CD4-positive, alpha-beta T cell (primary cell): ENCODE results near the gene ENOX1. TPM values are rescaled to one million over a fixed set of nuclear protein-coding genes. Genes with fewer than 3 reads are reported as not detected.

Source experiments
- ATAC-seq: fragments of 200-7000 bp; cut with Tn5 transposase; one replicate; pipeline ENCODE4 v1.10.0; 2022; ENCODE audit warnings: mild to moderate bottlenecking; ENCODE audit not compliant: poor library complexity
- CTCF ChIA-PET: fragments of 350-600 bp; sonication (Branson Sonifier 250); formaldehyde crosslinking; loops from one replicate; lab custom pipeline; 2021; ENCODE audit warnings: antibody characterized with exemption, inconsistent platforms; lab: Charles Lee
- POLR2A ChIA-PET: fragments of 350-600 bp; sonication (Branson Sonifier 250); formaldehyde crosslinking; loops from one replicate; lab custom pipeline; 2021; ENCODE audit warnings: antibody characterized with exemption, inconsistent platforms; lab: Charles Lee
- DNase-seq, 14 experiments: peaks; one replicate each; pipeline ENCODE4 v3.0.0-alpha.2; 2013 to 2020; ENCODE audit warnings: mixed read lengths in 2 of 14
- H3K27ac ChIP-seq, 2 donors: one replicate each; pipeline versions ENCODE4 v1.5.1 to v1.7.0; 2013; ENCODE audit warnings: low read length in 2 of 2, low read depth in 1 of 2, mild to moderate bottlenecking in 1 of 2
- H3K27me3 ChIP-seq, 2 experiments: 1 replicate in 1 of 2; 2 replicates in 1 of 2; pipeline versions ENCODE4 v1.6.1 to v1.7.0; 2013; ENCODE audit warnings: low read length in 2 of 2, control low read depth in 1 of 2, mild to moderate bottlenecking in 1 of 2, moderate library complexity in 1 of 2; ENCODE audit not compliant: insufficient read depth in 2 of 2, control insufficient read depth in 1 of 2
- H3K36me3 ChIP-seq: one replicate; pipeline ENCODE4 v1.6.1; 2013; ENCODE audit warnings: low read length, control low read depth; ENCODE audit not compliant: insufficient read depth
- H3K4me1 ChIP-seq: one replicate; pipeline ENCODE4 v1.6.1; 2013; ENCODE audit warnings: low read length, control low read depth; ENCODE audit not compliant: insufficient read depth
- H3K4me3 ChIP-seq: one replicate; pipeline ENCODE4 v1.5.1; 2013; ENCODE audit warnings: mild to moderate bottlenecking, low read length, moderate library complexity
- H3K9me3 ChIP-seq, 2 experiments: 1 replicate in 1 of 2; 2 replicates in 1 of 2; pipeline versions ENCODE4 v1.6.1 to v1.7.0; 2013; ENCODE audit warnings: low read length in 2 of 2, mild to moderate bottlenecking in 2 of 2, control low read depth in 1 of 2, moderate library complexity in 1 of 2; ENCODE audit not compliant: control insufficient read depth in 1 of 2, insufficient read depth in 1 of 2
- H3K27ac Mint-ChIP-seq: one replicate; pipeline ENCODE4 v1.8.0; 2020; ENCODE audit warnings: mixed read lengths
- H3K27me3 Mint-ChIP-seq: one replicate; pipeline ENCODE4 v1.8.0; 2021; ENCODE audit warnings: mixed read lengths
- H3K36me3 Mint-ChIP-seq: one replicate; pipeline ENCODE4 v1.8.0; 2021; ENCODE audit warnings: low read depth, mixed read lengths
- H3K4me1 Mint-ChIP-seq: one replicate; pipeline ENCODE4 v1.8.0; 2021; ENCODE audit warnings: low read depth, mixed read lengths
- H3K4me3 Mint-ChIP-seq: one replicate; pipeline ENCODE4 v1.8.0; 2020; ENCODE audit warnings: mild to moderate bottlenecking, mixed read lengths
- H3K9me3 Mint-ChIP-seq: one replicate; pipeline ENCODE4 v1.8.0; 2020; ENCODE audit warnings: mixed read lengths
- CTCF ChIP-seq: fragments of 200-600 bp; IDR thresholded peaks from one replicate; pipeline ENCODE4 v1.8.0; 2022; ENCODE audit warnings: antibody characterized with exemption, mild to moderate bottlenecking
- intact Hi-C, 2 experiments: fragments of 100-400 bp; cut with DNase I in 1 of 2; cut with micrococcal nuclease in 1 of 2; formaldehyde crosslinking; loops; one replicate each; pipeline versions ENCODE4 v1.15.1 to v1.9.0; 2023 to 2025; cut with DNase I, micrococcal nuclease
- total RNA-seq, 174 experiments: library from RNA in 2 of 174; stranded (reverse) in 2 of 174; gene quantifications; one replicate each; pipeline ENCODE4 v1.2.3 and lab custom pipeline; 2021 to 2026

The ENOX1 gene
- total RNA-seq, 2 experiments from 2014 or later, result not detected

GRCh38 chr13:43389573-43389972 lies 397.2 kb downstream of the ENOX1 start:
- no peaks in the 10 kb centered on the region for H3K4me1 Mint-ChIP-seq

GRCh38 chr13:43388282-43389034 lies 398.3 kb downstream of the ENOX1 start:
- intact Hi-C loops, result no loop called here
- POLR2A ChIA-PET, result interaction anchor here (0.5 kb wide), 1 partner anchor 106 kb away, joined by 3 read pairs; no protein-coding TSS in a partner anchor

More at GRCh38 chr13:43389573-43389972, 397.2 kb downstream of the ENOX1 start:
- Histone ChIP-seq H3K36me3 (no peaks in the 10 kb centered on the region), H3K27ac (no peak overlapping the region), H3K27me3 (no peaks in the 10 kb centered on the region), H3K4me3 (no peak overlapping the region), H3K4me1 (no peaks in the 10 kb centered on the region), H3K9me3 (no peaks in the 10 kb centered on the region)
- no peaks in the 10 kb centered on the region for H3K36me3 Mint-ChIP-seq
- ChIA-PET POLR2A (no interaction called here), CTCF (interaction anchor here (1.5 kb wide), 1 partner anchor 10 kb away, joined by 3 read pairs; no protein-coding TSS in a partner anchor)
- H3K27ac Mint-ChIP-seq, result no peak overlapping the region
- ATAC-seq (no peak), DNase-seq (no peak)
- H3K4me3 Mint-ChIP-seq, result no peak overlapping the region
- intact Hi-C loops, result no loop called here
- no peaks in the 10 kb centered on the region for H3K9me3 Mint-ChIP-seq
- no peaks in the 10 kb centered on the region for H3K27me3 Mint-ChIP-seq
- no peak for TF ChIP-seq CTCF

DNA sequence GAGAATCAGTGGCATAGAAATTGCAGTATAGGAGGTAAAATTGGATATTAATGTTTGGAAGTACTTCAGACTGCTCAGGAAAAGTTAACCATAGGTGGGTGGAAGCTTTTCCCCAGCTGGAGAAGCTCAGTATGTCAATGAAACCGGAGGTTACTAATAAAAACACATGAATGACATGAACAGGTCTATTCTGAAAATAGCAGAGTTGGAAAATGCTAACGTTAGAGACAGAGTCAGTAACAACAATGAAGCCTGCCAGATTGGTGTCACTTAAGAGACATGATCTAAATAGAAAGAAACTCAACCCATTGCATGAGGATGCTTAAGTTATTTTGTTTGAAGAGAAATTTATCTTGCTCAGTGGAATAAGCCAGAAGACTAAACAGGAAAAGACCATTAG lies 398.9 kb downstream of the ENOX1 start:
- no peaks in the 10 kb centered on the region for H3K9me3 ChIP-seq
- ATAC-seq (no peak), DNase-seq (no peak)
- Mint-ChIP-seq H3K27ac (no peak overlapping the region), H3K27me3 (peaks cover 6% of the 10 kb centered on the region), H3K4me3 (no peak overlapping the region), H3K9me3 (no peaks in the 10 kb centered on the region), H3K36me3 (no peaks in the 10 kb centered on the region), H3K4me1 (no peaks in the 10 kb centered on the region)
- no peaks in the 10 kb centered on the region for H3K36me3 ChIP-seq
- ChIA-PET POLR2A (no interaction called here), CTCF (no interaction called here)
- no peak for TF ChIP-seq CTCF
- intact Hi-C loops, result no loop called here
- no peaks in the 10 kb centered on the region for H3K4me1 ChIP-seq
- no peak overlapping the region for H3K27ac ChIP-seq
- H3K27me3 ChIP-seq, result no peaks in the 10 kb centered on the region
- no peak overlapping the region for H3K4me3 ChIP-seq

More at GRCh38 chr13:43388282-43389034, 398.3 kb downstream of the ENOX1 start:
- ATAC-seq (no peak), DNase-seq (no peak)
- Histone ChIP-seq H3K27me3 (no peaks in the 10 kb centered on the region), H3K9me3 (no peaks in the 10 kb centered on the region), H3K27ac (no peak overlapping the region), H3K4me1 (no peaks in the 10 kb centered on the region), H3K36me3 (no peaks in the 10 kb centered on the region), H3K4me3 (no peak overlapping the region)
- no peak overlapping the region for H3K4me3 Mint-ChIP-seq
- TF ChIP-seq CTCF, result no peak
- H3K27me3 Mint-ChIP-seq, result peaks cover 6% of the 10 kb centered on the region
- CTCF ChIA-PET, result no interaction called here
- no peaks in the 10 kb centered on the region for H3K9me3 Mint-ChIP-seq
- no peak overlapping the region for H3K27ac Mint-ChIP-seq
- H3K4me1 Mint-ChIP-seq, result no peaks in the 10 kb centered on the region
- H3K36me3 Mint-ChIP-seq, result no peaks in the 10 kb centered on the region
